Activated T-helper 1 cell treated with anti-CD3 and anti-CD28 coated beads, Interleukin-12 subunit alpha, Interleukin-12 subunit beta, Interleukin-2, Interleukin-4 antibody, amounts not matched to agents 30 ng/mL and 10 ng/mL and 1 ng/mL, durations not matched to agents 14 hours and 24 hours and 36 hours (primary cell): ENCODE measurements around the gene SMO. TPM values are rescaled to one million over a fixed set of nuclear protein-coding genes. Genes with fewer than 3 reads are reported as not detected.
"Not testable (repeated sequence)": the region's sequence is repeated elsewhere in the genome, so short reads cannot be mapped to it uniquely, and the experiment has no call there.

ENCODE experiments used
- DNase-seq: peaks from one replicate; pipeline ENCODE4 v3.0.0; 2021; ENCODE audit warnings: low spot score
- H3K27ac Mint-ChIP-seq: one replicate; pipeline ENCODE4 v1.8.0; 2021; ENCODE audit warnings: mild to moderate bottlenecking, mixed read lengths
- H3K27me3 Mint-ChIP-seq: one replicate; pipeline ENCODE4 v1.8.0; 2022; ENCODE audit warnings: mild to moderate bottlenecking, moderate library complexity, mixed read lengths; ENCODE audit not compliant: insufficient read depth
- H3K36me3 Mint-ChIP-seq: one replicate; pipeline ENCODE4 v1.8.0; 2021; ENCODE audit warnings: low read depth, mixed read lengths
- H3K4me1 Mint-ChIP-seq: one replicate; pipeline ENCODE4 v1.8.0; 2021; ENCODE audit warnings: low read depth, mixed read lengths
- H3K4me3 Mint-ChIP-seq: one replicate; pipeline ENCODE4 v1.8.0; 2021; ENCODE audit warnings: mild to moderate bottlenecking, moderate library complexity, mixed read lengths
- H3K9me3 Mint-ChIP-seq: one replicate; pipeline ENCODE4 v1.8.0; 2021; ENCODE audit warnings: mixed read lengths
- intact Hi-C: fragments of 100-400 bp; cut with micrococcal nuclease; formaldehyde crosslinking; loops from one replicate; pipeline ENCODE4 v1.15.1; 2024
- total RNA-seq: library from RNA; stranded (reverse); gene quantifications from 2 replicates; pipeline ENCODE4 v1.2.3, GENCODE V29; 2022

SMO gene
- total RNA-seq, 1 donor from 2014 or later, result 0.44 TPM

GRCh38 chr7:129161524-129162225 lies 26.8 kb upstream of the SMO start:
- DNase-seq, result no peak
- H3K27me3 Mint-ChIP-seq, result no peaks in the 10 kb centered on the region
- no peak overlapping the region for H3K4me3 Mint-ChIP-seq
- H3K27ac Mint-ChIP-seq, result no peak overlapping the region
- peaks cover 1% of the 10 kb centered on the region for H3K4me1 Mint-ChIP-seq
- intact Hi-C loops, result no loop called here
- no peaks in the 10 kb centered on the region for H3K9me3 Mint-ChIP-seq
- peaks cover 4% of the 10 kb centered on the region for H3K36me3 Mint-ChIP-seq

GRCh38 chr7:129162732-129163131 lies 25.7 kb upstream of the SMO start:
- no peaks in the 10 kb centered on the region for H3K9me3 Mint-ChIP-seq
- H3K36me3 Mint-ChIP-seq, result peaks cover 4% of the 10 kb centered on the region
- peaks cover 5% of the 10 kb centered on the region for H3K4me1 Mint-ChIP-seq
- DNase-seq, result no peak
- H3K4me3 Mint-ChIP-seq, result no peak overlapping the region
- no peaks in the 10 kb centered on the region for H3K27me3 Mint-ChIP-seq
- no peak overlapping the region for H3K27ac Mint-ChIP-seq
- intact Hi-C loops, result no loop called here

DNA sequence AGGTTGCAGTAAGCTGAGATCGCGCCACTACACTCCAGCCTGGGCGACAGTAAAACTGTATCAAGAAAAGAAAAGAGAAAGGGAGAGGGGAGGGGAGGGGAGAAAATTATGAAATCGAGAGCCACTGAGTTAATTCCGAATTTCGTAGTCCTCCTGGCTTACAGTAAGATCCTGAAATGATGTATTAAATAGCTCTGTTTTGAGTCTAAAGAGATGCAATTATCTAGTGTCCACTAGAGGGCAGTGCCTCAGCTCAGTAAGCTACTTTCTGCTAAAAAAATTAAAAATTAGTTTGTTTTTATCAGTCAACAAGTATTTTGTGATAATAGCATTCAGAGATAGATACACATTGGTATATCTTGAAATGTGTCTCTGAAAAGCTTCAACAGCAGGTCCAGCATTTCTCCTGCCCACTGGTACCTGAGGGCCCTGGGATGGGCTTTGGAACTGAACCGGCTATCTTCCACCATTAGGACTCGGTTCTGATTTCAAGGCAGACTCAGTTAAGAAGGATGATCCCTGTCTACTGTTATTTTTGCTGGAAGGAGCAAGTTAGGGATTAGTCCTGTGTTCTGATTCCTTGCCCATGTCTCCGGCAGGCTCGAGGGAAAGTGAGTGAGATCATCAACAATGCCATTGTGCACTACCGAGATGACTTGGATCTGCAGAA lies 24.4 kb upstream of the SMO start:
- peaks cover 5% of the 10 kb centered on the region for H3K4me1 Mint-ChIP-seq
- intact Hi-C loops, result loop anchor here (1.0 to 2.0 kb wide), 2 partner anchors 41 to 46 kb away; no protein-coding TSS in a partner anchor
- no peak overlapping the region for H3K4me3 Mint-ChIP-seq
- H3K27me3 Mint-ChIP-seq, result no peaks in the 10 kb centered on the region
- no peak for DNase-seq
- H3K9me3 Mint-ChIP-seq, result no peaks in the 10 kb centered on the region
- no peak overlapping the region for H3K27ac Mint-ChIP-seq
- H3K36me3 Mint-ChIP-seq, result peaks cover 4% of the 10 kb centered on the region

DNA sequence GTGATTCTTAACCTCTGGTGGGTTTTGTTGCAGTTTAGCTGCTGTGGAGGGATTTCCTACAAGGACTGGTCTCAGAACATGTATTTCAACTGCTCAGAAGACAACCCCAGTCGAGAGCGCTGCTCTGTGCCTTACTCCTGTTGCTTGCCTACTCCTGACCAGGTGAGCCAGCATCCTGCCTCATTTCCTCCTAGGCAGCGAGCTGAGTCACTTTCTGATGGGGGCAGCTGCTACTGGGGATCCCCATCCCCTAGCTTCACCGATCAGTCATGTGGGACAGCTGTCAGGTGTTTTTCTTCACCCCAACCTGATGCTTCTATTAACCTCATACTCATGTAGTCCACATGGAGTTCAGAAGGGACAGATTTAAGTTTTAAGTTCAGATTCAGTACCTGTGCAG lies 21.7 kb upstream of the SMO start:
- DNase-seq, result no peak
- Mint-ChIP-seq H3K4me1 (peaks cover 20% of the 10 kb centered on the region), H3K27ac (no peak overlapping the region), H3K27me3 (peaks cover 12% of the 10 kb centered on the region), H3K36me3 (no peaks in the 10 kb centered on the region), H3K4me3 (no peak overlapping the region), H3K9me3 (no peaks in the 10 kb centered on the region)
- intact Hi-C loops, result no loop called here

DNA sequence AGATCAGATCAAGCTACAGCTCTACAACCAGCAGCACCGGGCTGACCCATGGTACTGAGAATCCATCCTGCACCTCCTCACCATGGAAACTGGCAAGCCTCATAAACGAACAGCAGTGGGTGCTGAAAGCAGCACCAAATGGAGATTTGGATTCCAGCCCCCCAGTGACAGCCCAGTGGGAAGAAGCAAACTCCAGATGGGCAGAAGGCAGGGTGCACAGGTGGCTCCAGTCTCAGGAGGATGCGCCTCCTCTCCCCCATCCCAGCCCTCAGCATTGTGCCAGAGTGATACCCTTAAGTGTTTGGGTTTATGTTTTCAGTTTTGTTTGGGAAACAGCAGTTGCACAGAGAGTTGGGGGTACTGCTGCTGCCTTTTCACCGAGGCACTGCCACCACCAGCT lies 20.6 kb upstream of the SMO start:
- DNase-seq, result no peak
- intact Hi-C loops, result loop anchor here (2.0 kb wide), 1 partner anchor 77 kb away; no protein-coding TSS in a partner anchor
- peaks cover 20% of the 10 kb centered on the region for H3K4me1 Mint-ChIP-seq
- H3K27ac Mint-ChIP-seq, result no peak overlapping the region
- no peaks in the 10 kb centered on the region for H3K36me3 Mint-ChIP-seq
- peaks cover 15% of the 10 kb centered on the region for H3K27me3 Mint-ChIP-seq
- H3K4me3 Mint-ChIP-seq, result no peak overlapping the region
- H3K9me3 Mint-ChIP-seq, result no peaks in the 10 kb centered on the region

DNA sequence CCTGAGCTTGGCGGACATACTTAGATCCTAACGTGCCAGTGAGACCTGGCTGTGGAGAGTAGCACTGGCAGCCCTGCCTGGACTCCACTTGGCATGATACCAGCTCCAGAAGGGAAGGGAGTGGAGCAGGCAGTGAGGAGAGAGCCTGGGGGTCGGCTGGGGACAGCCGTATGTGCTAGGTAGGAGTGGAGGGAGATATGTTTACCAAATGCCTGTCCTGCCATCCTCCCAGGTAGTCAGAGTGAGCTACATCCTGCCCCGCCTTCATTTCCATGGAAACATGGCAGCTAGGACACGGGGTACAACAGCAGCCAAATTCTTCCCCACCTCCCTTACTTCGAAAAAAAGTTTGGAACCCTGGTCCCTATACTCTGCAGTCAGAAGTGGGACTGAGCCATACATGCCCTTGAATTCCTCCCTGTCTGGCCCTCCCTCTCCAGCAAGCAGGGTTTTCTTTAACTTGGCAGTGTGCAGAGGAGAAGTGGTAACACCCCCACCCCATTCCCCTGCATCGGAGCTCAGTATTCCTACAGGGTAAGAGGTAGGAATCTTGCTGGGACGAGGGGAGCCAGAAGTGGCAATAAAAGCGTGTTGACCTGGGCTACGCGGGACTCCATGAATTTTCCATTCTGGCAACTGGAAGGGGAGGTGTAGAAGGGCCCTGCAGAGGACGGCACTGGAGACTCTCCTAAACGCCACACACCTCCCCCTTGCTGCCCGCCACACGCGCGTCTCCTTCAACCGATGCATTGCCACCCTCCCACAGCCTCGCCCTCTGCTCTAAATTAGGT lies 20.0 kb upstream of the SMO start:
- H3K4me1 Mint-ChIP-seq, result peaks cover 20% of the 10 kb centered on the region
- no peaks in the 10 kb centered on the region for H3K9me3 Mint-ChIP-seq
- peaks cover 20% of the 10 kb centered on the region for H3K27me3 Mint-ChIP-seq
- no peaks in the 10 kb centered on the region for H3K36me3 Mint-ChIP-seq
- peak overlapping the region; percentile 53 for H3K4me3 Mint-ChIP-seq
- no peak for DNase-seq
- intact Hi-C loops, result loop anchor here (2.0 kb wide), 1 partner anchor 78 kb away; no protein-coding TSS in a partner anchor
- no peak overlapping the region for H3K27ac Mint-ChIP-seq

GRCh38 chr7:129169171-129169671 lies 19.2 kb upstream of the SMO start:
- Mint-ChIP-seq H3K4me1 (peaks cover 20% of the 10 kb centered on the region), H3K36me3 (no peaks in the 10 kb centered on the region), H3K27me3 (peaks cover 21% of the 10 kb centered on the region), H3K4me3 (peak overlapping the region; percentile 76), H3K9me3 (no peaks in the 10 kb centered on the region), H3K27ac (no peak overlapping the region)
- peak; percentile 28 for DNase-seq
- intact Hi-C loops, result loop anchor here (2.0 kb wide), 1 partner anchor 78 kb away; no protein-coding TSS in a partner anchor

DNA sequence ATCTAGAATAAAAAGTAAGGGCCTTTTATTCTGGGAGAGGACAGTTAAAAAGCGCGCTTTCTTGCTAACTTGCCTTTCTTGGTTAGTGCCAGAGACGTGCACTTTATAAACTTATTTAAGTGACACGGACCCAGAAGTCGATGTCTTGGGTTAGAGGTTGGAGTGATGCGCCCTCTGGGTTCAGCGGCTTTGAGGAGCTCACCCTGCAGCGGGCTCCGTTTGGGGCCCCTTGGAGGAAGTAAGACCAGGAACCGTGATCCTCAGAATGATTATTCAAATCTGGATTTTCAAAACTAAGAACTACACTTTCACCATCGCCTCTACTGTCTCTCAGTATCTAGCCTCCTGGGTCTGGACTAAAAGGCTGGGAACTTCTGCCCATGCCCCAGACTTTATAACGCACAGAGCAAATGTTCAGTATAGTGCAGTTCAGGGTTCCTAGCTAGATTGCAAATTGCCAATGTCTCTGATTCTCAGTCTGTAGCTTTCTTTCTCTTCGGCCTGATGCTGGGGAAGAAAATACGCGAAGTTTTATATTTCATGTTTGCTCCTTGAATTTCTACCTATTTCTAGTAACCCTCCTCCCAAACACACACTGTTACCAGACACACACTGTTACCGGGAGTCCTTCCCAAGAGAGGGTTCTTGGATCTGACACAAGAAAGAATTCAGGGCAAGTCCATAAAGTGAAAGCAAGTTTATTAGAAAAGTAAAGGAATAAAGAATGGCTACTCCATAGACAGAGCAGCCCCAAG lies 18.6 kb upstream of the SMO start:
- peaks cover 20% of the 10 kb centered on the region for H3K4me1 Mint-ChIP-seq
- DNase-seq, result no peak
- peaks cover 24% of the 10 kb centered on the region for H3K27me3 Mint-ChIP-seq
- peak overlapping the region; percentile 76 for H3K4me3 Mint-ChIP-seq
- H3K27ac Mint-ChIP-seq, result no peak overlapping the region
- no peaks in the 10 kb centered on the region for H3K36me3 Mint-ChIP-seq
- intact Hi-C loops, result loop anchor here (2.0 kb wide), 1 partner anchor 79 kb away; no protein-coding TSS in a partner anchor
- H3K9me3 Mint-ChIP-seq, result no peaks in the 10 kb centered on the region

DNA sequence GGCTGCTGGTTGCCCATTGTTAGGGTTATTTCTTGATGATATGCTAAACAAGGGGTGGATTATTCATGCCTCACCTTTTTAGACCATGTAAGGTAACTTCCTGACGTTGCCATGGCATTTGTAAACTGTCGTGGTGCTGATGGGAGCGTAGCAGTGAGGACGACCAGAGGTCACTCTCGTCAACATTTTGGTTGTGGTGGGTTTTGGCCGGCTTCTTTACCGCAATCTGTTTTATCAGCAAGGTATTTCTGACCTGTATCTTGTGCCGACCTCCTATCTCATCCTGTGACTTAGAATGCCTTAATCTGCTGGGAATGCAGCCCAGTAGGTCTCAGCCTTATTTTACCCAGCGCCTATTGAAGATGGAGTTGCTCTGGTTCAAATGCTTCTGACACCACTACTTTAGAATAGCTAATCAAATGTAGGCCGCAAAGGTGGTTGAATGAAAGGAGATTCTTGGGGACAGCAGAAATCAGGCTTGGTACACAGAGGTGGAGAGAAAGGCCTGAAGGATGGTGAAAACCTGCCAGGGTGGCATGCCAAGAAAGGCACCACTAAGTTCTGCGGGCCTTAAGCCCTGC lies 17.9 kb upstream of the SMO start:
- H3K4me1 Mint-ChIP-seq, result peaks cover 20% of the 10 kb centered on the region
- no peak for DNase-seq
- no peaks in the 10 kb centered on the region for H3K9me3 Mint-ChIP-seq
- intact Hi-C loops, result no loop called here
- no peak overlapping the region for H3K27ac Mint-ChIP-seq
- H3K36me3 Mint-ChIP-seq, result no peaks in the 10 kb centered on the region
- no peak overlapping the region for H3K4me3 Mint-ChIP-seq
- peaks cover 24% of the 10 kb centered on the region for H3K27me3 Mint-ChIP-seq

DNA sequence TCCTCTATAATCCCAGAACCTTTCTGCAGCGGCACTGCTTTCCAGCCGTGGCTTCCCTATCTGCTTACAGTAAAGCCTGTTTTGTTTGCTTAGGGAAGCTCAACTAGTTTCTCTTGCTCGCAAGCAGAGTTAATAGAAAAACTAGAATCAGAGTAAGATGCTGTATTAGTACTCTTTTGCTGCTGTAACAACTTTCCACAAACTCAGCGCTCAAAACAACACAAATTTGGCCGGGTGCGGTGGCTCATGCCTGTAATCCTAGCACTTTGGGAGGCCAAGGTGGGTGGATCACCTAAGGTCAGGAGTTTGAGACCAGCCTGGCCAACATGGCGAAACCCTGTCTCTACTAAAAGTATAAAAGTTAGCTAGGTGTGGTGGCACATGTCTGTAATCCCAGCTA lies 14.6 kb upstream of the SMO start:
- intact Hi-C loops, DNase-seq, H3K4me3 Mint-ChIP-seq, H3K27ac Mint-ChIP-seq, H3K9me3 Mint-ChIP-seq, H3K36me3 Mint-ChIP-seq: not testable (repeated sequence)
- Mint-ChIP-seq H3K4me1 (peaks cover 15% of the 10 kb centered on the region), H3K27me3 (peaks cover 24% of the 10 kb centered on the region)

- H3K27ac Mint-ChIP-seq, result no peak overlapping the region
- no peaks in the 10 kb centered on the region for H3K36me3 Mint-ChIP-seq
- H3K4me1 Mint-ChIP-seq, result no peaks in the 10 kb centered on the region
- DNase-seq, result no peak
- H3K9me3 Mint-ChIP-seq, result no peaks in the 10 kb centered on the region
- H3K4me3 Mint-ChIP-seq, result no peak overlapping the region
- intact Hi-C loops, result no loop called here
- peaks cover 20% of the 10 kb centered on the region for H3K27me3 Mint-ChIP-seq
Measured at GRCh38 chr7:129176916-129177710, 11.3 kb upstream of the SMO start.
